ENCODE results near the gene ARAP1. TPM values are rescaled to one million over a fixed set of nuclear protein-coding genes. Genes with fewer than 3 reads are reported as not detected.

ARAP1 gene
- total RNA-seq, 6 experiments from 2014 or later = 32.9 to 76.7 (median 41.2) TPM

- TF ChIP-seq POLR2A (IDR thresholded peaks at IDR 0.05) (no peak), CTCF (IDR thresholded peaks at IDR 0.05) (no peak)
- H3K9me3 ChIP-seq = no peaks in the 10 kb centered on the region
- intact Hi-C loops (cut with DNase I) = no loop called here
- ATAC-seq (no peak), DNase-seq (no peak)
- H3K27me3 ChIP-seq = no peaks in the 10 kb centered on the region
- peaks cover 0 to 69% (median 34%) of the 10 kb centered on the region in 4 donors for H3K36me3 ChIP-seq
- H3K4me1 ChIP-seq = no peaks in the 10 kb centered on the region
- no peak overlapping the region for H3K4me3 ChIP-seq
- WGBS (ENCODE audit: insufficient coverage, low coverage, low lambda C conversion rate, missing lambda C conversion rate) = 96% methylated on average over 4 of the region's 20 CpGs
- no peak overlapping the region for H3K27ac ChIP-seq
These were observed 42.5 kb downstream of the ARAP1 start for GRCh38 chr11:72709478-72710238.

- no peaks in the 10 kb centered on the region for H3K27me3 ChIP-seq
- H3K27ac ChIP-seq = no peak overlapping the region
- WGBS (ENCODE audit: insufficient coverage, low coverage, low lambda C conversion rate, missing lambda C conversion rate) = 98% methylated on average over 6 of the region's 9 CpGs
- intact Hi-C loops (cut with DNase I) = no loop called here
- no peak for TF ChIP-seq CTCF (IDR thresholded peaks at IDR 0.05)
- TF ChIP-seq POLR2A (IDR thresholded peaks at IDR 0.05) = no peak
- no peaks in the 10 kb centered on the region for H3K9me3 ChIP-seq
- DNase-seq = no peak
- ATAC-seq = no peak
- no peaks in the 10 kb centered on the region for H3K4me1 ChIP-seq
- peaks cover 0 to 75% (median 32%) of the 10 kb centered on the region in 4 donors for H3K36me3 ChIP-seq
- no peak overlapping the region for H3K4me3 ChIP-seq
These were observed 45.2 kb downstream of the ARAP1 start for GRCh38 chr11:72707032-72707431.

GRCh38 chr11:72706579-72706978 lies 45.6 kb downstream of the ARAP1 start:
- no peak for DNase-seq
- WGBS (ENCODE audit: insufficient coverage, low coverage, low lambda C conversion rate, missing lambda C conversion rate) = 79% methylated on average over 4 of the region's 5 CpGs
- Histone ChIP-seq H3K27ac (no peak overlapping the region), H3K9me3 (no peaks in the 10 kb centered on the region), H3K4me1 (no peaks in the 10 kb centered on the region), H3K27me3 (no peaks in the 10 kb centered on the region), H3K4me3 (no peak overlapping the region), H3K36me3 (peaks cover 0 to 79% (median 31%) of the 10 kb centered on the region in 4 donors)
- intact Hi-C loops (cut with DNase I) = no loop called here
- no peak for ATAC-seq
- TF ChIP-seq CTCF (IDR thresholded peaks at IDR 0.05) (no peak), POLR2A (IDR thresholded peaks at IDR 0.05) (no peak)

GRCh38 chr11:72705442-72706365 lies 46.5 kb downstream of the ARAP1 start:
- H3K4me1 ChIP-seq = no peaks in the 10 kb centered on the region
- TF ChIP-seq POLR2A (IDR thresholded peaks at IDR 0.05) = no peak
- TF ChIP-seq CTCF (IDR thresholded peaks at IDR 0.05) = no peak
- 82% methylated on average over 3 of the region's 12 CpGs for WGBS (ENCODE audit: insufficient coverage, low coverage, low lambda C conversion rate, missing lambda C conversion rate)
- ATAC-seq = no peak
- H3K27me3 ChIP-seq = no peaks in the 10 kb centered on the region
- H3K36me3 ChIP-seq = peaks cover 0 to 75% (median 32%) of the 10 kb centered on the region in 4 donors
- no peak for DNase-seq
- H3K9me3 ChIP-seq = no peaks in the 10 kb centered on the region
- intact Hi-C loops (cut with DNase I) = no loop called here
- H3K27ac ChIP-seq = no peak overlapping the region
- no peak overlapping the region for H3K4me3 ChIP-seq
